ENCODE data around the gene ZNF112. TPM values are rescaled to one million over a fixed set of nuclear protein-coding genes. Genes with fewer than 3 reads are reported as not detected.
A peak's percentile ranks its signal among the peaks of the same experiment; 100 is the strongest.

The ZNF112 gene
- total and polyA plus RNA-seq, 4 donors = 0.47 to 2.0 (median 1.7) TPM

- Histone ChIP-seq H3K9ac (ENCODE audit: low read depth in 1 of 2, low read length in 2 of 2) (no peak overlapping the region), H3K9me3 (ENCODE audit: control insufficient read depth in 4 of 4, low read length in 3 of 4) (peaks cover 9 to 60% (median 30%) of the 10 kb centered on the region in 4 donors), H3K4me1 (ENCODE audit: control insufficient read depth in 4 of 4, insufficient read depth in 4 of 4, low read length in 3 of 4) (no peaks in the 10 kb centered on the region), H3K27ac (ENCODE audit: low read depth in 1 of 2, low read length in 2 of 2) (no peak overlapping the region), H3K27me3 (ENCODE audit: control insufficient read depth in 4 of 4, insufficient read depth in 4 of 4, low read length in 3 of 4) (no peaks in the 10 kb centered on the region), H3K4me3 (ENCODE audit: low read depth in 1 of 3, low read length in 3 of 3) (no peak overlapping the region), H3K36me3 (ENCODE audit: control insufficient read depth in 4 of 4, insufficient read depth in 3 of 4, low read depth in 1 of 4, low read length in 3 of 4) (peaks cover 0 to 16% (median 9%) of the 10 kb centered on the region in 4 donors)
- WGBS = 92% methylated on average over 4 of the region's 4 CpGs
- TF ChIP-seq FOXA1 (IDR thresholded peaks at IDR 0.05) = no peak
- no peak for TF ChIP-seq SP1 (IDR thresholded peaks at IDR 0.05)
- no peak for TF ChIP-seq FOXA2 (IDR thresholded peaks at IDR 0.05)
- TF ChIP-seq ZBTB33 (IDR thresholded peaks at IDR 0.05) = no peak
- TF ChIP-seq NR2F2 (IDR thresholded peaks at IDR 0.05) = no peak
- no peak for TF ChIP-seq ATF3 (IDR thresholded peaks at IDR 0.05)
- no peak for TF ChIP-seq MAX (IDR thresholded peaks at IDR 0.05)
- TF ChIP-seq REST (IDR thresholded peaks at IDR 0.05) = no peak
- no peak for DNase-seq (ENCODE audit: low spot score)
These were observed 9.9 kb downstream of the ZNF112 start for GRCh38 chr19:44346556-44346955.

GRCh38 chr19:44345959-44346358 is 10.5 kb downstream of the ZNF112 start:
- Histone ChIP-seq H3K9me3 (ENCODE audit: control insufficient read depth in 4 of 4, low read length in 3 of 4) (peaks cover 9 to 60% (median 32%) of the 10 kb centered on the region in 4 donors), H3K27me3 (ENCODE audit: control insufficient read depth in 4 of 4, insufficient read depth in 4 of 4, low read length in 3 of 4) (no peaks in the 10 kb centered on the region), H3K9ac (ENCODE audit: low read depth in 1 of 2, low read length in 2 of 2) (no peak overlapping the region), H3K27ac (ENCODE audit: low read depth in 1 of 2, low read length in 2 of 2) (no peak overlapping the region), H3K4me3 (ENCODE audit: low read depth in 1 of 3, low read length in 3 of 3) (peak overlapping the region in 1 of 3 donors; percentile 38), H3K4me1 (ENCODE audit: control insufficient read depth in 4 of 4, insufficient read depth in 4 of 4, low read length in 3 of 4) (no peaks in the 10 kb centered on the region), H3K36me3 (ENCODE audit: control insufficient read depth in 4 of 4, insufficient read depth in 3 of 4, low read depth in 1 of 4, low read length in 3 of 4) (peaks cover 0 to 16% (median 9%) of the 10 kb centered on the region in 4 donors)
- 91% methylated on average over 4 of the region's 4 CpGs for WGBS
- TF ChIP-seq HNF4G (IDR thresholded peaks at IDR 0.05) = no peak
- TF ChIP-seq FOXA1 (IDR thresholded peaks at IDR 0.05) = no peak
- no peak for TF ChIP-seq REST (IDR thresholded peaks at IDR 0.05)
- no peak for TF ChIP-seq ATF3 (IDR thresholded peaks at IDR 0.05)
- TF ChIP-seq HNF4A (conservative IDR thresholded peaks at IDR 0.05) = no peak
- no peak for TF ChIP-seq RXRA (IDR thresholded peaks at IDR 0.05)
- TF ChIP-seq EGR1 (IDR thresholded peaks at IDR 0.05; ENCODE audit: low read depth in 2 of 2) = no peak
- no peak for TF ChIP-seq MAX (IDR thresholded peaks at IDR 0.05)
- no peak for TF ChIP-seq CTCF (IDR thresholded peaks at IDR 0.05; ENCODE audit: low read depth, low read length, missing input control)
- DNase-seq (ENCODE audit: low spot score) = no peak
